Activated effector memory CD4-positive, alpha-beta T cell treated with anti-CD3 and anti-CD28 coated beads, Interleukin-2, amount 50 U/mL, for 16 hours (primary cell): ENCODE results near the gene LTBP1.
"Not testable (repeated sequence)": the region's sequence is repeated elsewhere in the genome, so short reads cannot be mapped to it uniquely, and the experiment has no call there.

Experiments used
- DNase-seq: peaks from one replicate; pipeline ENCODE4 v3.0.0-alpha.2; 2020

Gene LTBP1

DNA sequence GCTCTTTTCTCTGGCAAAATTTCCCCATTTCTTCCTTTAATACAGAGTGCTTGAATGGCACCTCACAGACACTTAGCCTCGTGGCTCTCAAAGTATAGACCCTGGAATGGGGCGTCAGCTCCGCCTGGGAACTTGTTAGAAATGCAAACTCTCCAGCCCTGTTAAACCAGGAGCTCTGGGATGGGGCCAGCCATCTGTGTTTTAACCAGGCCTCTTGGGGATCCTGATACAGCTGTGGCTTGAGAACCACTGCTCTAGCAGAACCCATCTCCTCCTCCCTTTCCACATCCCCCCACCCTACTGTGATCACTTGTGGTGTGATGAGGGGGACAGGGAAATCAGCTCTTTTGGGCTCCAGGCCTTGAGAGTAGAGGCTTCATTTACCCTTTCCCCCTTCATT is 15.9 kb downstream of the LTBP1 start:
- DNase-seq: no peak

GRCh38 chr2:32963941-32964340 is 17.2 kb downstream of the LTBP1 start:
- DNase-seq: no peak

GRCh38 chr2:32965523-32966171 is 18.9 kb downstream of the LTBP1 start:
- no peak for DNase-seq

GRCh38 chr2:32969444-32970162 is 22.9 kb downstream of the LTBP1 start:
- DNase-seq: no peak

GRCh38 chr2:32973772-32974171 is 27.0 kb downstream of the LTBP1 start:
- not testable (repeated sequence) for DNase-seq

- DNase-seq: no peak
These were observed 29.8 kb downstream of the LTBP1 start for GRCh38 chr2:32976409-32977063.

DNA sequence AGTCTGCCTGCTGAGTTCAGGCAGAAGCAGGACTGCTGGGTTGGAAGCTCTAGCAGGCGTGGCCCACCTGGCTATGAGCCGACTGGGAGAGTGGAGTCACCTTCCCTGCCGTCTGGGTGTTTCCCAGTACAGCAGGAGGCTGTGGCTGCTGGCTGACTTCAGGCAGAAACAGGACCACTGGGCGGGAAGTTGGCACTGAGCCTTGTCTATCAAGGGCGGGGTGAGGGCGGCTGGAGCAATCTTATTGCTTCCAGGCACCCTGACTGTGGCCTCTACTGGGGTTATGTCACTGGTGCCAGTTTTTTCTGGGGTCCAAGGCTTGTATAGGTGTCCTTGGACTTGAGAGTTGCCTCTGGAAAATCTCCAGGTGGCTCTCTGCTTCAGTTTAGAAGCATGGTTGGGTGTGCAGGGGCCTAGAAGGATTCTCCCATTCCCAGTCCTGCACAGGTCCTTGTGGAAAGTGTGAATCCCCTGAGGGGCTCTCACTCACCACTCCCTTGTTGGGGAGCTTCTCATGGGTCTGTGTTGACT is 30.5 kb downstream of the LTBP1 start:
- no peak for DNase-seq

GRCh38 chr2:32981612-32982011 is 34.9 kb downstream of the LTBP1 start:
- no peak for DNase-seq

GRCh38 chr2:32983193-32983924 is 36.6 kb downstream of the LTBP1 start:
- not testable (repeated sequence) for DNase-seq

DNA sequence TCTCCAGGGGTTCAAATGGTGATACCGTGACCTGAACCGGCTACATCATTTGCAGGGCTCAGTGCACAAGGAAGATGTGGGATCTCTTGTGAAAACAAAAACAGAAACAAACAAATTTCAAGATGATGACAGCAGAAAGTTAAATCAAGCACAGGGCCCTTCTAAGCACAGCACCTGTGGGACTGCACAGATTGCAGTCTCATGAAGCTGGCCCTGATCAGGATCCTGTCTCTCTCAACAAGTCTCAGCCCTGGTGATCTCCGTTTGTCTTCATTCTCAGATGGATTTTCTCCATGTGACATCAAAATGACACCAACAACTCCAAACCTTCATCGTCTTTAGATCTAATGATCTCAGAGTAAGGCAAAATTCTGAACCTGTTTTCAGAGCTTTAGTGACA is 39.7 kb downstream of the LTBP1 start:
- no peak for DNase-seq

- no peak for DNase-seq
These were observed 41.8 kb downstream of the LTBP1 start for GRCh38 chr2:32988525-32988924.

DNA sequence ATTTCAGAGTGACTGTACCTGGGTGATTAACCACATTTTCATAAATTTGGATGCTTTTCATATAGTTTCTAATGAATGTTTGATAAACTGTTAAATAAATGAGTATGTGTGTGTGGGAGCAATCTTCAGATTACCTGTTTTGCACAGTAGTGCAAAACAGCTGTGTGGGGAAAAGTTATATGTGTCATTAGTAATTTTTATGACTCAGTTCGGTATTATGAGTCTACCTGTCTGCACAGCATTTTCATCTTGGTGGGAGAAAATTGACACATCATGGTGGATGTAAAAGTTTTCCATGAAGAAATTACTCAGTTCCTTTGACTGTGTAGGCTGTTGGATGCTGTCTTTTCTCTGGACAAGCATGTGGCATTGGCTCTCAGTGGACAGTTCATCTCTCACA is 43.8 kb downstream of the LTBP1 start:
- DNase-seq: no peak

DNA sequence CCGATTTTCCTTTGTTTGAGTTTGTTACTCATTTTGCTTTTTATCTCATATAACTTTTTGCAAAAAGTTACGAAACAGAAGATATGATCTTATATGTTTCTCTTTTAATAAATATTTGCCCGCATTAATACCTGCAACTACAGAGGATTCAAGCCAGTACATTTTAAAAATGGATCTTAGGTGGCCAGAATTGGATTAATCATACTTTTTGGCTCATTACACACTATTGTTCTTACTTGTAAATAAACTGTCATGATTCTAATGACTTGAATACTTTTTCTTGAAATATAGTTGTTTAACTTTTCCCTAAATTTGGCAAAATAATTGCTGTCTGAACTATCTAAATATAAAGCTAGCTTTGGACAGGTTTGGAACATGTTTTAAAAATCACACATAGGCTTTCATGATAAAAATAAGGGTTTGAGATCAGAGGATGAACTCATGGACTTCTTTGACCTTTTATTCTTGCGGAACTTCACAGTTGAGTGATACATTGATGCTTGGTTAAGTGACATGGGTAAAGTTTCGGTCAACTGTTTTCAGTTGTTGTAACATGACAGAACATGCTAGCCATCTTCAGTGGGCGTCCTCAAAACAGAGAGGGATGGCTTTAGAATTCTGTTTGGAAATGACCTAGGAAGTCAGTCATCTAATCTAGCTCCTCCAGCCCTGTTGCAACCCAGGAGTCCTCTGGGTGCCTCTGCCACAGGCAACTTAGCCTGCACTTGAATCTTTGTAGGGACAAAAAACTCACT is 44.5 kb downstream of the LTBP1 start:
- no peak for DNase-seq

DNA sequence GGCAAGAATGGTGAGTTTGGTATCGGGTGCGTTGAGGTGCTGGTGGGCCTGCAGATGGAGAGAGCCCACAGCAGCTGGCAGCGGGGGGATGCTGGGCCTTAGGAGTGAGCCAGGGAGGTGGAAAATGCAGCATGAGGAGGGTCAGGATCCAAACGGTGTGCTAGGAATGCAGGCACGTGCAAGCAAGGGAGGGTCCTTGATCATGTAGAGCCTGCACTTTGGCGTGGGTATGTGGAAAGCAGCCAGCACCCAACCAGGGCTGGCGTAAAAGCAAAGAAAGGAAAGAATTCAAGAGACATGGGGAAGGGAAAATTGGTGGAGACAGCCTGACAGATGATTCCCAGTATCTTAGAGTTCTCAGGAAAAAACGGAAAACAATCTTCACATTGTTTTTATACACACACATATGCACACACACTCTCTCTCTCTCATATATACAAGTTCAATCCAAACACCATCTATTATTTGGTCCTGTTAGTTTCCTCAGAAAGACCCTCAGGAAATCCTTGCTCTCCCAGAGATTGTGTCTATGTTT is 46.3 kb downstream of the LTBP1 start:
- no peak for DNase-seq

DNA sequence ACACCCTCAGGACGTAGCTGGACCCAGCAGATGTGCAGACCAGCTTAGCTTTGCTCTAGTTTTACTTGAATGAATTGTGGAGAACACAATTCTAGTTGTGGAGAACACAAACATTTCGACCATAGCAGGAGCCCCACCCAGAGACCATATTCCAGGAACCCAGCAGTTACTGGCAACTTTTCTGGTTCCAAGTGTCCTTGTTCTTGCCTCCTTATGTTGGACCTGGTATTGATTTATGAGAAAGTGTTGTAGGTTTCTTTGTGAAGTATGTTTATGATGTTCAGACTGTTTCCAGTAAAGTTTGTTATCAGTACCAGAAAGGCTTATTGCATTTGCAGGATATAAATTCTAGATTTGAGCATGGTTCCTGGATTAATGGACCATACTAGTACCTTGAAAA is 51.0 kb downstream of the LTBP1 start:
- no peak for DNase-seq

DNA sequence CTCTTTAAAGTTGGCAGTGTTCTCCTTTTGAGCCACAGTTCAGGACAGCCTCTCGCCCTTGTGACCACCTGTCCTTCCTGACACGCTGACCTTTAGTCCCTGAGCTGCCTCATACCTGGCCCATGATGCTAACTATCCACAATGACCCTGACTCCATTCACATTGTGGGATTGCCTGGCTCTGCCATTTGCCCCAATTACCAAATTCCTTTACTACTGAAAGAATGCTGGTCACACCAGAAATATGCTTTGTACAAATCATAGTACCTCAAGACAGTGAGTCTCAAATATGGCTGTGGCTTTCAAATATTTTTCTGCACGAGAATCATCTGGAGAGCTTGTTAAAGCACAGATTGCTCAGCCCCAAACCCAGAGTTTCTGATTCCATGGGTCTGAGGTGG is 54.2 kb downstream of the LTBP1 start:
- DNase-seq: no peak

DNA sequence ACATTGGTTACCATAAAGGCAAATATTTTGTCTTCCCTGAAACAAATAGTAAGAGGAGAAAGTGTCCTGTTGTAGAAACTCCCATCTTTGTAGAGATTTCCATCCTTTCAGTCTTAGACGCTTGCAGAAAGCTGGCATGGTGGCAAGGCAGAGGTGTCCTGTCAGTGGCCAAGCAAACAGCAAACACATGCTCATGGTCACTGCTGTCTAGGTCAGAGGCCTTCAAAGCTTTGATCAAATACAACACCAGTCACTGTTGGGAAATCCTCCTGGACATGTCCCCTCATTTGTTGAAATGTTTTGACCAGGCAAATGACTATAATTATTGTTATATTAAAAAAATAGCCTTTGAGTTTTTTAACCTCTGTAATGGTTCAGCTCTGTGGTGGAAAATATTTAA is 55.1 kb downstream of the LTBP1 start:
- DNase-seq: no peak

DNA sequence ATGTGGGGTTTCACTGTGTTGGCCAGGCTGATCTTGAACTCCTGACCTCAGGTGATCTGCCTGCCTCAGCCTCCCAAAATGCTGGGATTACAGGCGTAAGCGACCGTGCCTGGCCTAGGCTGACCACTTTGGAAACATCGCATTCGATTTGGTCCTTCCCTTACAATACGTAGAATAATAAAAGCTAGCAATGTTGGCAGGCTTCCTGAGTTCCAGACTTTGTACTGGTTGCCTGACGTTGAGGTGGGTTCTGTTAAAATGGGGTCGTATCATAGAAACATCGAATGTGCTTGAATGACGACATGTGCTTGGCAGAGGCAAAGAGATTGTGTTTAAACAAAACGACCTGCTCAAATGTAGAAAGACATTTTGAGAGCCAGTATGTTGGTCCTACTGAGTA is 56.1 kb downstream of the LTBP1 start:
- DNase-seq: no peak

GRCh38 chr2:33005057-33005456 is 58.3 kb downstream of the LTBP1 start:
- no peak for DNase-seq

- no peak for DNase-seq
These were observed 62.0 kb downstream of the LTBP1 start for GRCh38 chr2:33008716-33009115.

DNA sequence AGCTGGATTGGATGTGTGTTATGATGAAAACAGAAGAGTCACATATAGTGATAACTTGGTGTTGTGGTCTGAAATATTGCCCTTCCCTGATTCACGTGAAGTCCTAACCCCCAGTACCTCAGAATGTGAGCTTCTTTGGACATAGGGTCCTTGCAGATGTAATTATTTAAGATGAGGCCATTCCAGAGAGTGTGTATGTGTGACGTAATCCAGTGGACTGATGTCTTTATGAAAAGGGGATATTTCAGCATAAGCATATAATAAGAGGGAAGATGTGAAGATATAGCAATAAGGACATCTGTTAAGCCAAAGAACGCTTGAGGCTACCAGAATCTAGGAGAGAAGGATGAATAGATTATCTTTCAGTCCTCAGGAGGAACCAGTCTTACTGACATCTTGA is 62.5 kb downstream of the LTBP1 start:
- no peak for DNase-seq

DNA sequence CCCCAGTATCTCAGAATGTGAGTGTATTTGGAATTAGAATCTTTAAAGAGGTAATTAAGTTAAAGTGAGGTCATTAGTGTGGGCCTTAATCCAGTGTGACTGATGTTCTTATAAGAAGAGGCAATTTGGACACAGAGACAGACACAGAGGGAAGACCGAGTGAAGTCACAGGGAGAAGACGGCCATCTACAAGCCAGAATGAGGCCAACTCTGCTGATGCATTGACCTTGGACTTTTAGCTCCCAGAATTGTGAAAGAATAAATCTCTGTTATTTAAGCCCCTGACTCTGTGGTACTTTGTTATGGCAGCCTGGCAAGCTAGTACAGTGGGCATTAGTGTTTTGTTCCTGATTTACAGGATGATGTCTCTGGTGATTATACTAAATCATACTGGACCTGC is 64.6 kb downstream of the LTBP1 start:
- no peak for DNase-seq
